OCI-LY1 (cell line): Measurements from ENCODE around the gene RNF17.

Experiments used
- H2AFZ ChIP-seq: fragments of 200-600 bp; sonication (generic), shearing (Covaris generic); 2 replicates; pipeline ENCODE4 v1.6.0; 2014; ENCODE audit warnings: antibody characterized with exemption, mild to moderate bottlenecking, low read length
- H3F3A ChIP-seq: fragments of 200-600 bp; sonication (generic), shearing (Covaris generic); 2 replicates; pipeline ENCODE4 v1.6.0; 2014; ENCODE audit warnings: mild to moderate bottlenecking, antibody characterized with exemption, low read length, moderate library complexity; ENCODE audit not compliant: insufficient read depth
- H3K27ac ChIP-seq: fragments of 200-600 bp; sonication (generic); 2 replicates; pipeline ENCODE4 v1.5.1; 2014; ENCODE audit warnings: low read length, mixed run types, mild to moderate bottlenecking, low read depth; ENCODE audit not compliant: poor library complexity, severe bottlenecking
- H3K27me3 ChIP-seq: fragments of 200-600 bp; sonication (generic); 2 replicates; pipeline ENCODE4 v1.6.0; 2014; ENCODE audit warnings: antibody characterized with exemption, mild to moderate bottlenecking, low read length, moderate library complexity; ENCODE audit not compliant: insufficient read depth
- H3K36me3 ChIP-seq: fragments of 200-600 bp; sonication (generic); 2 replicates; pipeline ENCODE4 v1.6.1; 2014; ENCODE audit warnings: mild to moderate bottlenecking, antibody characterized with exemption, low read length, moderate library complexity, mixed read lengths; ENCODE audit not compliant: insufficient read depth
- H3K4me1 ChIP-seq: fragments of 200-600 bp; sonication (generic); 2 replicates; pipeline ENCODE4 v1.5.1; 2014; ENCODE audit warnings: mild to moderate bottlenecking, low read length, moderate library complexity; ENCODE audit not compliant: insufficient read depth, severe bottlenecking
- H3K4me2 ChIP-seq: fragments of 200-600 bp; sonication (generic), shearing (Covaris generic); 2 replicates; pipeline ENCODE4 v1.6.1; 2014; ENCODE audit warnings: low read length
- H3K4me3 ChIP-seq: fragments of 200-600 bp; sonication (generic); 2 replicates; pipeline ENCODE4 v1.5.1; 2014; ENCODE audit warnings: low read length, low read depth, mild to moderate bottlenecking, mixed read lengths; ENCODE audit not compliant: poor library complexity, severe bottlenecking
- H3K79me2 ChIP-seq: fragments of 200-600 bp; shearing (Covaris generic); 2 replicates; pipeline ENCODE4 v1.6.1; 2016; ENCODE audit warnings: mixed run types, low read length, mixed read lengths; ENCODE audit not compliant: insufficient read depth
- H3K9ac ChIP-seq: fragments of 200-600 bp; sonication (generic), shearing (Covaris generic); 2 replicates; pipeline ENCODE4 v1.6.1; 2014; ENCODE audit warnings: mild to moderate bottlenecking, low read length, mixed read lengths
- H3K9me2 ChIP-seq: fragments of 200-600 bp; sonication (generic), shearing (Covaris generic); 2 replicates; pipeline ENCODE4 v1.6.1; 2014; ENCODE audit warnings: low read depth, mild to moderate bottlenecking, low read length, mixed read lengths
- H3K9me3 ChIP-seq: fragments of 200-600 bp; shearing (Covaris generic); 2 replicates; pipeline ENCODE4 v1.6.1; 2014; ENCODE audit warnings: low read length, mixed read lengths
- H4K20me1 ChIP-seq: fragments of 200-600 bp; sonication (generic), shearing (Covaris generic); 2 replicates; pipeline ENCODE4 v1.6.0; 2016; ENCODE audit warnings: mild to moderate bottlenecking, low read length; ENCODE audit not compliant: insufficient read depth
- EZH2 ChIP-seq: fragments of 200-600 bp; sonication (generic), shearing (Covaris generic); IDR thresholded peaks from 2 replicates; pipeline ENCODE4 v1.8.0; 2017; ENCODE audit warnings: borderline replicate concordance, mixed run types, mild to moderate bottlenecking, antibody characterized with exemption, low read length, moderate library complexity, mixed read lengths
- TF ChIP-seq, protein P1 (sequence below): fragments of 200-600 bp; sonication (generic), shearing (Covaris generic); IDR thresholded peaks from 2 replicates; pipeline ENCODE4 v1.5.1; 2017; ENCODE audit warnings: mild to moderate bottlenecking, antibody characterized with exemption, low read length, moderate library complexity, mixed read lengths

Gene RNF17

DNA sequence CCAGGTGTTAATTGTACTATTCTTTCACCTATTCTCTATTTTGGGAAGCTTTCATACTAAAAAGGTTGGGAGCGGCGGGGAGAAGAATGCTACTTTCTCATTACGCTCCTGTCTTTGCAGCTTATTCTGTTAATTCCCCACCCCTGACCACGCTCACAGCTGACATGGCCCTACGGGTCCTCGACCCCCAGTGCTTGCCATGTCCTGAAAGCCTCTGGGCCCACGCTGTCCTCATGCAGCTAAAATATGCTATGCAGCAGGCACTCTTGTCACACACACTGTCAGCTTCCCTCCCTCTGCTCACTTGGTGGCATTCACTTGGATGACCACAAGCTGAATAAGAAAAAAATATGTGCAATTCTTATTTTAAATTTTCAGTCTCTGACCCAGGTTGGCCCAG, 126.3 kb downstream of the RNF17 start:
- no peak overlapping the region for H3K27ac ChIP-seq
- no peaks in the 10 kb centered on the region for H3K9me3 ChIP-seq
- no peak for TF ChIP-seq EZH2
- TF ChIP-seq, protein P1, sequence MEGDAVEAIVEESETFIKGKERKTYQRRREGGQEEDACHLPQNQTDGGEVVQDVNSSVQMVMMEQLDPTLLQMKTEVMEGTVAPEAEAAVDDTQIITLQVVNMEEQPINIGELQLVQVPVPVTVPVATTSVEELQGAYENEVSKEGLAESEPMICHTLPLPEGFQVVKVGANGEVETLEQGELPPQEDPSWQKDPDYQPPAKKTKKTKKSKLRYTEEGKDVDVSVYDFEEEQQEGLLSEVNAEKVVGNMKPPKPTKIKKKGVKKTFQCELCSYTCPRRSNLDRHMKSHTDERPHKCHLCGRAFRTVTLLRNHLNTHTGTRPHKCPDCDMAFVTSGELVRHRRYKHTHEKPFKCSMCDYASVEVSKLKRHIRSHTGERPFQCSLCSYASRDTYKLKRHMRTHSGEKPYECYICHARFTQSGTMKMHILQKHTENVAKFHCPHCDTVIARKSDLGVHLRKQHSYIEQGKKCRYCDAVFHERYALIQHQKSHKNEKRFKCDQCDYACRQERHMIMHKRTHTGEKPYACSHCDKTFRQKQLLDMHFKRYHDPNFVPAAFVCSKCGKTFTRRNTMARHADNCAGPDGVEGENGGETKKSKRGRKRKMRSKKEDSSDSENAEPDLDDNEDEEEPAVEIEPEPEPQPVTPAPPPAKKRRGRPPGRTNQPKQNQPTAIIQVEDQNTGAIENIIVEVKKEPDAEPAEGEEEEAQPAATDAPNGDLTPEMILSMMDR, result no peak
- peaks cover 55% of the 10 kb centered on the region for H3K36me3 ChIP-seq
- no peaks in the 10 kb centered on the region for H3K79me2 ChIP-seq
- H3F3A ChIP-seq, result no peaks in the 10 kb centered on the region
- no peaks in the 10 kb centered on the region for H4K20me1 ChIP-seq
- no peak overlapping the region for H3K4me3 ChIP-seq
- no peak overlapping the region for H2AFZ ChIP-seq
- no peaks in the 10 kb centered on the region for H3K27me3 ChIP-seq
- no peak overlapping the region for H3K4me2 ChIP-seq
- H3K9me2 ChIP-seq, result no peaks in the 10 kb centered on the region
- no peak overlapping the region for H3K9ac ChIP-seq
- no peaks in the 10 kb centered on the region for H3K4me1 ChIP-seq

DNA sequence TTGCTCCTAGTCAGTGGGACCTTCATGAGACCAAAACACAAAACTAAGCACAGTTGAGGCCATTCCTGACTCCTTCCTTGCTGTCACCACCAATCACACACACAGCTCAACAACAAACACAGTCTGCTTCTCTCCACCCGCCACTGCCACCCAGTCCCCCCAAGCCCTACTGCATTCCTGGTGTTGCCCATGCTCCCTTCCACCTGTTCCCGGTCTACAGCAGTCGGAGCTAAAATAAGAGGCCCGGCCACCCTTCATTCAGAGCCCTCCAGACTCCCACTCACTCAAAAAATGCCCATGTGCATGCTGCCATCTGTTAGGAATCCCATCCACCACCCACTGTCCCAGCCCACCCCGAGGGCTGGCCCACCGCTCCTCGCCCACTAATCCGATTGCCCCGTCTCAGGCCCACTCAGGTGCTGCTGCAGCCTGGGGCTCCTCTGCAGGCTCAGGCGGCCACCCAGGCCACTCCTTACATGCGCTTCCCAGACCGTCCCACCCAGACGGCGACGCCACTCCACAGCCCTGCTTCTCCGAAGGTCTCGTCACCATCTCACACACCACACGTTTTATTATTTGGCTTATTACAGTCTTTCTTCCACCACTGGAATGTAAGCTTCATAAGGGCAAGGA, 127.6 kb downstream of the RNF17 start:
- H3K4me1 ChIP-seq, result no peaks in the 10 kb centered on the region
- H3K9me3 ChIP-seq, result no peaks in the 10 kb centered on the region
- no peak overlapping the region for H3K4me2 ChIP-seq
- TF ChIP-seq, protein P1, result no peak
- TF ChIP-seq EZH2, result no peak
- H4K20me1 ChIP-seq, result no peaks in the 10 kb centered on the region
- no peaks in the 10 kb centered on the region for H3F3A ChIP-seq
- no peak overlapping the region for H3K27ac ChIP-seq
- no peaks in the 10 kb centered on the region for H3K79me2 ChIP-seq
- H3K27me3 ChIP-seq, result no peaks in the 10 kb centered on the region
- H3K36me3 ChIP-seq, result peaks cover 42% of the 10 kb centered on the region
- H3K4me3 ChIP-seq, result no peak overlapping the region
- H3K9ac ChIP-seq, result no peak overlapping the region
- H2AFZ ChIP-seq, result no peak overlapping the region
- H3K9me2 ChIP-seq, result no peaks in the 10 kb centered on the region

DNA sequence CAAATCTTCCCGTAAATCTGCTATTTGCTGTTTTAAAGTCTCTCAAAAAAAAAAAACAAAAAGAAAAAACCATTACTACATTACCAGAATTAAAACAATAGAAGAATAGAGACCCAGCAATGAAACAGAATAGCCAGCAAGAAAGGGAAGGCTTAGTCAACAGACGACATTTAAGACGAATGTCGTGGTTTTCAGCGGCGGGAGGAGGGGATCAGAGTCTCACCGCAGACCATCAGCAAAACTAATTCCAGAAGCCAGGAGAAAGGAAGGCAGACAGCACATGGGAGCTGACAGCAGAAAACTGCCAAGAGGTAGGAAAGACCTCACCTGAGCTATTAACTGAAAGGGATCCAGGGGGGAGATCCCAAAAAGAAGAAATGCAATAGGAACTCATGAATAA, 128.9 kb downstream of the RNF17 start:
- Histone ChIP-seq H3F3A (no peaks in the 10 kb centered on the region), H3K36me3 (peaks cover 47% of the 10 kb centered on the region), H3K4me1 (no peaks in the 10 kb centered on the region), H3K9me2 (no peaks in the 10 kb centered on the region), H3K4me3 (no peak overlapping the region), H3K9ac (no peak overlapping the region), H4K20me1 (no peaks in the 10 kb centered on the region), H3K9me3 (no peaks in the 10 kb centered on the region), H3K27me3 (no peaks in the 10 kb centered on the region), H3K79me2 (no peaks in the 10 kb centered on the region), H2AFZ (no peak overlapping the region), H3K4me2 (no peak overlapping the region), H3K27ac (no peak overlapping the region)
- TF ChIP-seq, protein P1, result no peak
- no peak for TF ChIP-seq EZH2
